D721Med (cell line): ENCODE results near the gene SLC12A8.

ENCODE experiments used
- DNase-seq: peaks from one replicate; pipeline ENCODE4 v3.0.0; 2011; ENCODE audit warnings: low spot score; ENCODE audit not compliant: insufficient read length
- FAIRE-seq: peaks from 2 replicates; lab custom pipeline; 2011; peaks lifted over from hg19 to GRCh38; lab: Jason Lieb, UNC
- CTCF ChIP-seq: IDR thresholded peaks from 2 replicates; pipeline ENCODE4 v1.5.1; 2012; ENCODE audit warnings: mild to moderate bottlenecking, control low read depth; ENCODE audit not compliant: insufficient read depth; ENCODE audit errors: missing control alignments

Gene SLC12A8

GRCh38 chr3:125050488-125051090 is 162.0 kb downstream of the SLC12A8 start:
- FAIRE-seq (no peak), DNase-seq (no peak)
- TF ChIP-seq CTCF, result no peak

GRCh38 chr3:125048282-125048681 is 164.3 kb downstream of the SLC12A8 start:
- DNase-seq, result no peak
- no peak for TF ChIP-seq CTCF
- FAIRE-seq, result no peak

- FAIRE-seq (no peak), DNase-seq (no peak)
- TF ChIP-seq CTCF, result no peak
Observed at GRCh38 chr3:125045965-125046364, 166.6 kb downstream of the SLC12A8 start.

- TF ChIP-seq CTCF, result no peak
- no peak for FAIRE-seq
- no peak for DNase-seq
Observed at GRCh38 chr3:125045194-125045593, 167.4 kb downstream of the SLC12A8 start.

GRCh38 chr3:125043599-125044151 is 168.9 kb downstream of the SLC12A8 start:
- no peak for FAIRE-seq

GRCh38 chr3:125042725-125043406 is 169.7 kb downstream of the SLC12A8 start:
- no peak for FAIRE-seq
- no peak for TF ChIP-seq CTCF
- DNase-seq, result no peak

More at GRCh38 chr3:125043599-125044151, 168.9 kb downstream of the SLC12A8 start:
- no peak for TF ChIP-seq CTCF
- DNase-seq, result no peak
